ENCODE measurements around the gene DSCAML1.

GRCh38 chr11:117673602-117674001 is 123.4 kb downstream of the DSCAML1 start:
- TF ChIP-seq EZH2phosphoT487 (IDR thresholded peaks at IDR 0.05; ENCODE audit: borderline replicate concordance, low read length) = no peak
- TF ChIP-seq EZH2 (IDR thresholded peaks at IDR 0.05; ENCODE audit: low read length, unreplicated experiment) = no peak
- TF ChIP-seq CTCF (conservative IDR thresholded peaks at IDR 0.05; ENCODE audit: low read depth, low read length) = no peak
